ENCODE data around the gene UBTF.
A peak's percentile ranks its signal among the peaks of the same experiment; 100 is the strongest.

UBTF gene

GRCh38 chr17:44197107-44197506, 22.4 kb downstream of the UBTF start:
- Histone ChIP-seq H3K9ac (ENCODE audit: low read depth, low read length) (peak overlapping the region; percentile 68; the same call in 1 of the 2 replicates), H2AFZ (ENCODE audit: low read depth, low read length) (no peak overlapping the region), H3K4me2 (ENCODE audit: insufficient read depth, low read length) (peak overlapping the region; percentile 97), H3K4me1 (ENCODE audit: insufficient read depth, low read length) (peaks cover 30% of the 10 kb centered on the region), H3K79me2 (ENCODE audit: insufficient read depth, low read length) (peaks cover 44% of the 10 kb centered on the region), H3K27ac (ENCODE audit: low read length) (no peak overlapping the region), H3K4me3 (ENCODE audit: low read depth in 1 of 2, low read length in 2 of 2) (peak overlapping the region in 1 of 2 experiments; percentile 71; a peak in 1 of 4 replicates), H3K27me3 (ENCODE audit: insufficient read depth, low read length, poor library complexity) (no peaks in the 10 kb centered on the region), H3K9me3 (ENCODE audit: insufficient read depth, low read length, severe bottlenecking) (no peaks in the 10 kb centered on the region), H4K20me1 (ENCODE audit: insufficient read depth, low read length) (peaks cover 27% of the 10 kb centered on the region), H3K36me3 (ENCODE audit: insufficient read depth, low read length) (peaks cover 57% of the 10 kb centered on the region)
- DNase-seq (no peak), ATAC-seq (ENCODE audit: insufficient read depth, low read depth) (no peak)
- TF ChIP-seq CTCF (IDR thresholded peaks at IDR 0.05; ENCODE audit: borderline replicate concordance, extremely low read depth, low read length, poor library complexity, severe bottlenecking) (no peak), EZH2 (IDR thresholded peaks at IDR 0.05; ENCODE audit: borderline replicate concordance, low read depth, low read length, severe bottlenecking) (no peak)

GRCh38 chr17:44193326-44194084, 26.0 kb downstream of the UBTF start:
- H3K27me3 ChIP-seq (ENCODE audit: insufficient read depth, low read length, poor library complexity): no peaks in the 10 kb centered on the region
- H3K9me3 ChIP-seq (ENCODE audit: insufficient read depth, low read length, severe bottlenecking): no peaks in the 10 kb centered on the region
- H4K20me1 ChIP-seq (ENCODE audit: insufficient read depth, low read length): peaks cover 25% of the 10 kb centered on the region
- TF ChIP-seq CTCF (IDR thresholded peaks at IDR 0.05; ENCODE audit: borderline replicate concordance, extremely low read depth, low read length, poor library complexity, severe bottlenecking) (no peak), EZH2 (IDR thresholded peaks at IDR 0.05; ENCODE audit: borderline replicate concordance, low read depth, low read length, severe bottlenecking) (no peak)
- H3K4me2 ChIP-seq (ENCODE audit: insufficient read depth, low read length): no peak overlapping the region
- no peak overlapping the region for H3K27ac ChIP-seq (ENCODE audit: low read length)
- DNase-seq: no peak
- H3K4me3 ChIP-seq (ENCODE audit: low read depth in 1 of 2, low read length in 2 of 2): no peak overlapping the region
- H3K9ac ChIP-seq (ENCODE audit: low read depth, low read length): no peak overlapping the region
- ATAC-seq (ENCODE audit: insufficient read depth, low read depth): no peak
- peaks cover 26% of the 10 kb centered on the region for H3K4me1 ChIP-seq (ENCODE audit: insufficient read depth, low read length)
- H2AFZ ChIP-seq (ENCODE audit: low read depth, low read length): no peak overlapping the region
- peaks cover 81% of the 10 kb centered on the region for H3K36me3 ChIP-seq (ENCODE audit: insufficient read depth, low read length)
- peaks cover 36% of the 10 kb centered on the region for H3K79me2 ChIP-seq (ENCODE audit: insufficient read depth, low read length)

- H3K9ac ChIP-seq (ENCODE audit: low read depth, low read length): no peak overlapping the region
- ATAC-seq (ENCODE audit: insufficient read depth, low read depth) (peak; percentile 7; the same call in 1 of the 3 replicates), DNase-seq (no peak)
- no peak overlapping the region for H3K4me2 ChIP-seq (ENCODE audit: insufficient read depth, low read length)
- no peak overlapping the region for H3K27ac ChIP-seq (ENCODE audit: low read length)
- H3K9me3 ChIP-seq (ENCODE audit: insufficient read depth, low read length, severe bottlenecking): no peaks in the 10 kb centered on the region
- H3K36me3 ChIP-seq (ENCODE audit: insufficient read depth, low read length): peaks cover 77% of the 10 kb centered on the region
- H3K4me3 ChIP-seq (ENCODE audit: low read depth in 1 of 2, low read length in 2 of 2): no peak overlapping the region
- TF ChIP-seq EZH2 (IDR thresholded peaks at IDR 0.05; ENCODE audit: borderline replicate concordance, low read depth, low read length, severe bottlenecking) (no peak), CTCF (IDR thresholded peaks at IDR 0.05; ENCODE audit: borderline replicate concordance, extremely low read depth, low read length, poor library complexity, severe bottlenecking) (no peak)
- peaks cover 18% of the 10 kb centered on the region for H4K20me1 ChIP-seq (ENCODE audit: insufficient read depth, low read length)
- H2AFZ ChIP-seq (ENCODE audit: low read depth, low read length): no peak overlapping the region
- peaks cover 26% of the 10 kb centered on the region for H3K4me1 ChIP-seq (ENCODE audit: insufficient read depth, low read length)
- peaks cover 36% of the 10 kb centered on the region for H3K79me2 ChIP-seq (ENCODE audit: insufficient read depth, low read length)
- no peaks in the 10 kb centered on the region for H3K27me3 ChIP-seq (ENCODE audit: insufficient read depth, low read length, poor library complexity)
Measured at GRCh38 chr17:44192750-44193149, 26.7 kb downstream of the UBTF start.

All from DND-41 (cell line).